ENCODE data around the gene LXN.

The LXN gene

DNA sequence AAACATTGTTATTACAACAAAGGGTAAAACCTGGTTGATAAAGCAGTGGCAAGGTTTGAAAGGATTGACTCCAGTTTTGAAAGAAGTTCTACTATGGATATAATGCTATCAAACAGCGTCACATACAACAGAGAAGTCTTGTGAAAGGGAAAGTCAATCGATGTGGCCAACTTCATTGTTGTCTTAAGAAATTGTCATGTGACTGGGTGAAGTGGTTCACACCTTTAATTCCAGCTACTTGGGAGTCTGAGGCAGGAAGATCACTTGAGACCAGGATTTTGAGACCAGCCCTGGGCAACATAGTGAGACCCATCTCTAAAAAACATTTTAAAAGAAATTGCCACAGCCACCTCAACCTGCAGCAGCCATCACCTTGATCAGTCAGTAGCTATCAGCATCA is 6.2 kb upstream of the LXN start:
- TF ChIP-seq, protein P1, sequence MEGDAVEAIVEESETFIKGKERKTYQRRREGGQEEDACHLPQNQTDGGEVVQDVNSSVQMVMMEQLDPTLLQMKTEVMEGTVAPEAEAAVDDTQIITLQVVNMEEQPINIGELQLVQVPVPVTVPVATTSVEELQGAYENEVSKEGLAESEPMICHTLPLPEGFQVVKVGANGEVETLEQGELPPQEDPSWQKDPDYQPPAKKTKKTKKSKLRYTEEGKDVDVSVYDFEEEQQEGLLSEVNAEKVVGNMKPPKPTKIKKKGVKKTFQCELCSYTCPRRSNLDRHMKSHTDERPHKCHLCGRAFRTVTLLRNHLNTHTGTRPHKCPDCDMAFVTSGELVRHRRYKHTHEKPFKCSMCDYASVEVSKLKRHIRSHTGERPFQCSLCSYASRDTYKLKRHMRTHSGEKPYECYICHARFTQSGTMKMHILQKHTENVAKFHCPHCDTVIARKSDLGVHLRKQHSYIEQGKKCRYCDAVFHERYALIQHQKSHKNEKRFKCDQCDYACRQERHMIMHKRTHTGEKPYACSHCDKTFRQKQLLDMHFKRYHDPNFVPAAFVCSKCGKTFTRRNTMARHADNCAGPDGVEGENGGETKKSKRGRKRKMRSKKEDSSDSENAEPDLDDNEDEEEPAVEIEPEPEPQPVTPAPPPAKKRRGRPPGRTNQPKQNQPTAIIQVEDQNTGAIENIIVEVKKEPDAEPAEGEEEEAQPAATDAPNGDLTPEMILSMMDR (IDR thresholded peaks at IDR 0.05; ENCODE audit: extremely low read depth, insufficient read depth, missing control alignments) = no peak
- in situ Hi-C loops (cut with MboI; ENCODE audit: low pct_unique_long_range_greater_than_20kb, low sequenced_read_pairs, unreplicated experiment) = no loop called here
- DNase-seq (ENCODE audit: low spot score) = no peak

DNA sequence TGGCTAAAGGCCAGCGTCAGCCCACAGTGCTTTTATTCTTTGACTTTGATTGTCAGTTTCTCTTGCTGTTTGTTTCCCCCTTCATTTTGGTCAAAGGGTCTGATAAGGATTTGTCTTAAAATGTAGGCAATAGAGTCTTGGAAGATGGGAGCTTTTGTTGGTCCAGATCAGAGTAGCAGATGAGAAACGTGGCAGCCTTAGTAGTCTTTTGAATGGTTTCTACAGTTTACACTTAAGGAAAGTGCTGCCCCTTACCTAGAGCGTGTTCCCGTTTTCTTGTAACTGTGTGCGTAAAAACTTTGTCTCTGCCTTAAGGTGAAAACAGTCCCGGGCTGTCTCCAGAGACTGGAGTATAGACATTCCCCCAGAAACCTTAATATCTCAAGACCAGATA is 630 bp downstream of the LXN start:
- TF ChIP-seq, protein P1 (IDR thresholded peaks at IDR 0.05; ENCODE audit: extremely low read depth, insufficient read depth, missing control alignments) = no peak
- in situ Hi-C loops (cut with MboI; ENCODE audit: low pct_unique_long_range_greater_than_20kb, low sequenced_read_pairs, unreplicated experiment) = no loop called here
- DNase-seq (ENCODE audit: low spot score) = peak; percentile 10

DNA sequence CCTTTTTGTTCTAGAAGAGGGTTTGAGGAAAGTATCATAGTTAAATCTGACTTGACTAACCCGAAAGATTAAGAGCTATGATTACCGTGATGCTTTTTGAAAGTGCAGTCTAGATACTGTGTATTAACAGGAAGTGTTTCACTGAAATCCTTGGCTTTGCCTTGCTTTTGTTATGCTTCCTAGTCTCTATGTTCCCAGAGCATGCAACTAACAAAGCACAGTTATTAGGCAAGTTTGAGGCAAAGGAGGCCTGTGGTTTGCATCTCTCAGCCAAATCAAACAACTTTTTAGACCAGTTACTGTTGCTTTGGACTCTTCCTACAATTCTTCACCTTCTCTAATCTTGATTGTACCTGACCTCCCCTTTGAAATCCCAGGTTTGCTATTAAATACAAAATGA is 3.9 kb downstream of the LXN start:
- no peak for DNase-seq (ENCODE audit: low spot score)
- TF ChIP-seq, protein P1 (IDR thresholded peaks at IDR 0.05; ENCODE audit: extremely low read depth, insufficient read depth, missing control alignments) = no peak
- in situ Hi-C loops (cut with MboI; ENCODE audit: low pct_unique_long_range_greater_than_20kb, low sequenced_read_pairs, unreplicated experiment) = no loop called here

DNA sequence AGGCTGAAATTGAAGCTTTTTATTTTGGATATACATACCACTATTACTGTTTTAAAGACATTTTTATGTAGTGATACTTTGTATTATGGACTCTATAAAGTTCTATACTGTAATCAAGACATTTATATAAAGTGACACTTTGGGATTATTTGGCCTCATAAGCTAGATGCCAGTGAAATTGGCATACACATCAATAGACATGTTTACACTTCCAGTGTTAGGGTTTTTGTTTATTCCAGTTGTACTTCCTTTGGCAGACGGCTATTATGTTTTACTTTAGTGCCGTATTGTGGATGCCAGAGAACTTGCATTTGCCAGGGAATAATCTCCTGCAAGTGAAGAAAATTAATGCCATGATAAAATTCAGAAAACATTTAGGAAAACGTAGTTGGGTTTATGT is 6.0 kb downstream of the LXN start:
- TF ChIP-seq, protein P1 (IDR thresholded peaks at IDR 0.05; ENCODE audit: extremely low read depth, insufficient read depth, missing control alignments) = no peak
- DNase-seq (ENCODE audit: low spot score) = no peak
- in situ Hi-C loops (cut with MboI; ENCODE audit: low pct_unique_long_range_greater_than_20kb, low sequenced_read_pairs, unreplicated experiment) = no loop called here

DNA sequence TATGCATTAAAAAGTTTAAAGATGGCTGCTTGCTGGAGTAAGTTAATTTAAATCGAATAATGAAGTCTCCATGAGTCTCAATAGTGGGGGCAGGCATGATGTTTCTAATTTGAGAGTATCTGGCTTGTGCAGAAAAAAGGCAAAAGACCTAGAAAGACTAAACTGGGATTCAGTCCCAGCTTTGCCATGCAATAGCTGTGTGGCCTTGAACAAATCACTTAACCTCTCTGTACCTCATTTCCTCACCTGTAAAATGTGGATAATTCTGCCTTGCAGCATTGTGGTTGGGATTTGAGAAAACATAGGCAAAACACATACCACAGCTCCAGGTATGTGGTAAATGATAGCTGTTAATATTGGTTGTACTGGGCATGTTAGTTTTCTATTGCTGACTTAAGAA is 8.6 kb downstream of the LXN start:
- no peak for DNase-seq (ENCODE audit: low spot score)
- in situ Hi-C loops (cut with MboI; ENCODE audit: low pct_unique_long_range_greater_than_20kb, low sequenced_read_pairs, unreplicated experiment) = no loop called here
- TF ChIP-seq, protein P1 (IDR thresholded peaks at IDR 0.05; ENCODE audit: extremely low read depth, insufficient read depth, missing control alignments) = no peak

DNA sequence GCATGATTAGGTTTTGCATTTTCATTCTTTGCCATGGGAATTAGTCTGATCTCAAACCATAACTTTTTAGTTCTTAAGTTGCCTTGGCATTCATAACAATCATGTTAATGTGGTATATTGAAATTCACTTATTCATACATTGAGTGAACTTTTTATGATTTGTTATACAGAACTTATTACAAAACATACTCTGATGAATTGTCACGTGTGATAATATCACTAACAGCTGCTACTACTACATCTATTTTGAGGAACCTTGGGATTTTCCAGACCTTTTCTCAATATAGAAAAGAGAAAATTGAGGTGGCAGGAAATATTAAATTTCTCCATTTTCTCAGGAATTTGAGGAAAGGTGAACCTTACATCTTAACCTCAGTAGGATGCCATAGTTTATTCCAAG is 9.2 kb downstream of the LXN start:
- in situ Hi-C loops (cut with MboI; ENCODE audit: low pct_unique_long_range_greater_than_20kb, low sequenced_read_pairs, unreplicated experiment) = no loop called here
- TF ChIP-seq, protein P1 (IDR thresholded peaks at IDR 0.05; ENCODE audit: extremely low read depth, insufficient read depth, missing control alignments) = no peak
- DNase-seq (ENCODE audit: low spot score) = no peak

DNA sequence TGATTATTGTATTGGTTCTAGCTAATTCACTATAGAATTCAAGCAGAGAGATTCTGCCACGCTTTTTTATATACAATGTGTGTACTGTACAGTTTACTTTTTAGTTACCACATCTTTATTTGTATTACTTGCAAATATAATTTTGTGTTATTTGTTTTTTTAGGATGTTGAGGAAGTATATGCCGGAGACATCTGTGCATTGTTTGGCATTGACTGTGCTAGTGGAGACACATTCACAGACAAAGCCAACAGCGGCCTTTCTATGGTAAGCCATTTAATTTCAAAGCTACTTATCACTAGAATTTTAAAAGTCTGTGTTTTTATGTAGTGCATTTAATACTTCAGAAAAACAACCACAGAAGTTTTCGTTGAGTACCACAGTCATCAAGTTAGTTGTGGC is 11.7 kb downstream of the LXN start:
- DNase-seq (ENCODE audit: low spot score) = no peak
- TF ChIP-seq, protein P1 (IDR thresholded peaks at IDR 0.05; ENCODE audit: extremely low read depth, insufficient read depth, missing control alignments) = no peak
- in situ Hi-C loops (cut with MboI; ENCODE audit: low pct_unique_long_range_greater_than_20kb, low sequenced_read_pairs, unreplicated experiment) = no loop called here

All from GM13977 (cell line).